T-cell (primary cell): ENCODE measurements around the gene PTPRJ. TPM values are rescaled to one million over a fixed set of nuclear protein-coding genes. Genes with fewer than 3 reads are reported as not detected.
A peak's percentile ranks its signal among the peaks of the same experiment; 100 is the strongest.

Experiments used
- ATAC-seq, 4 experiments: fragments of 200-7000 bp in 3 of 4; fragments of 150-1000 bp in 1 of 4; cut with Tn5 transposase; replicated peaks in 1 of 4; 1 replicate in 3 of 4; 2 replicates in 1 of 4; pipeline ENCODE4 v1.10.0; 2021; ENCODE audit warnings: moderate library complexity in 3 of 4, mild to moderate bottlenecking in 2 of 4, moderate number of reproducible peaks in 1 of 4
- CTCF ChIA-PET, 2 donors: fragments of 300-600 bp; sonication (Branson Sonifier 250); formaldehyde crosslinking; loops; one replicate each; lab custom pipeline; 2022; ENCODE audit warnings: antibody characterized with exemption in 2 of 2; lab: Charles Lee
- POLR2A ChIA-PET, 2 donors: fragments of 300-600 bp; sonication (Branson Sonifier 250); formaldehyde crosslinking; loops; one replicate each; lab custom pipeline; 2022; ENCODE audit warnings: antibody characterized with exemption in 2 of 2; lab: Charles Lee
- DNase-seq, 35 experiments: peaks; one replicate each; pipeline versions ENCODE4 v3.0.0 to v3.0.0-alpha.2; 2013 to 2023
- H3K27ac ChIP-seq: one replicate; pipeline ENCODE4 v1.5.1; 2013; ENCODE audit warnings: low read length
- H3K27me3 ChIP-seq, 2 experiments: replicated peaks in 1 of 2; 1 replicate in 1 of 2; 2 replicates in 1 of 2; pipeline versions ENCODE4 v1.6.1 to v1.7.0; 2013; ENCODE audit warnings: low read length in 1 of 2, mixed read lengths in 1 of 2; ENCODE audit not compliant: control insufficient read depth in 2 of 2, insufficient read depth in 2 of 2; ENCODE audit errors: extremely low read depth in 1 of 2
- H3K36me3 ChIP-seq, 2 donors: 1 replicate in 1 of 2; 2 replicates in 1 of 2; pipeline versions ENCODE4 v1.6.1 to v1.7.0; 2013; ENCODE audit warnings: low read length in 1 of 2; ENCODE audit not compliant: control insufficient read depth in 2 of 2, insufficient read depth in 1 of 2; ENCODE audit errors: extremely low read depth in 1 of 2
- H3K4me1 ChIP-seq, 2 experiments: 1 replicate in 1 of 2; 2 replicates in 1 of 2; pipeline versions ENCODE4 v1.6.1 to v1.7.0; 2013; ENCODE audit warnings: low read length in 2 of 2, mixed read lengths in 1 of 2; ENCODE audit not compliant: insufficient read depth in 2 of 2, control insufficient read depth in 1 of 2; ENCODE audit errors: extremely low read depth in 1 of 2
- H3K4me3 ChIP-seq, 2 donors: 1 replicate in 1 of 2; 2 replicates in 1 of 2; pipeline versions ENCODE4 v1.5.1 to v1.7.0; 2013; ENCODE audit warnings: mild to moderate bottlenecking in 2 of 2, low read length in 1 of 2, moderate library complexity in 1 of 2; ENCODE audit not compliant: control insufficient read depth in 1 of 2; ENCODE audit errors: extremely low read depth in 1 of 2
- H3K9me3 ChIP-seq: 2 replicates; pipeline ENCODE4 v1.7.0; 2013
- H3K27ac Mint-ChIP-seq, 2 donors: one replicate each; pipeline ENCODE4 v1.8.0; 2020 to 2021; ENCODE audit warnings: mild to moderate bottlenecking in 2 of 2, mixed read lengths in 2 of 2
- H3K27me3 Mint-ChIP-seq, 2 donors: one replicate each; pipeline ENCODE4 v1.8.0; 2021 to 2022; ENCODE audit warnings: mixed read lengths in 2 of 2
- H3K36me3 Mint-ChIP-seq: one replicate; pipeline ENCODE4 v1.8.0; 2021; ENCODE audit warnings: mixed read lengths
- H3K4me1 Mint-ChIP-seq, 3 donors: one replicate each; pipeline ENCODE4 v1.8.0; 2020 to 2022; ENCODE audit warnings: mixed read lengths in 3 of 3, mild to moderate bottlenecking in 1 of 3
- H3K4me3 Mint-ChIP-seq, 3 donors: one replicate each; pipeline ENCODE4 v1.8.0; 2020 to 2022; ENCODE audit warnings: mild to moderate bottlenecking in 3 of 3, mixed read lengths in 3 of 3, moderate library complexity in 3 of 3
- H3K9me3 Mint-ChIP-seq, 3 donors: one replicate each; pipeline ENCODE4 v1.8.0; 2020 to 2022; ENCODE audit warnings: mixed read lengths in 3 of 3
- WGBS: methylation state at CpG from one replicate; pipeline ENCODE4 v1.1.5; 2013; ENCODE audit warnings: missing lambda C conversion rate; ENCODE audit not compliant: insufficient coverage; 5-methylcytosine and 5-hydroxymethylcytosine counted together
- total RNA-seq, 35 experiments: library from RNA in 6 of 35; stranded (reverse) in 6 of 35; fragments of 120-200 nt in 1 of 35; gene quantifications; one replicate each; pipeline versions ENCODE4 v1.2.1 to v1.2.4 and lab custom pipeline; 2013 to 2026

The PTPRJ gene
- total RNA-seq, 5 donors from 2014 or later (not counting 1 experiment from before 2014, with no cell fraction given), result 44.8 to 71.0 (median 57.9) TPM

DNA sequence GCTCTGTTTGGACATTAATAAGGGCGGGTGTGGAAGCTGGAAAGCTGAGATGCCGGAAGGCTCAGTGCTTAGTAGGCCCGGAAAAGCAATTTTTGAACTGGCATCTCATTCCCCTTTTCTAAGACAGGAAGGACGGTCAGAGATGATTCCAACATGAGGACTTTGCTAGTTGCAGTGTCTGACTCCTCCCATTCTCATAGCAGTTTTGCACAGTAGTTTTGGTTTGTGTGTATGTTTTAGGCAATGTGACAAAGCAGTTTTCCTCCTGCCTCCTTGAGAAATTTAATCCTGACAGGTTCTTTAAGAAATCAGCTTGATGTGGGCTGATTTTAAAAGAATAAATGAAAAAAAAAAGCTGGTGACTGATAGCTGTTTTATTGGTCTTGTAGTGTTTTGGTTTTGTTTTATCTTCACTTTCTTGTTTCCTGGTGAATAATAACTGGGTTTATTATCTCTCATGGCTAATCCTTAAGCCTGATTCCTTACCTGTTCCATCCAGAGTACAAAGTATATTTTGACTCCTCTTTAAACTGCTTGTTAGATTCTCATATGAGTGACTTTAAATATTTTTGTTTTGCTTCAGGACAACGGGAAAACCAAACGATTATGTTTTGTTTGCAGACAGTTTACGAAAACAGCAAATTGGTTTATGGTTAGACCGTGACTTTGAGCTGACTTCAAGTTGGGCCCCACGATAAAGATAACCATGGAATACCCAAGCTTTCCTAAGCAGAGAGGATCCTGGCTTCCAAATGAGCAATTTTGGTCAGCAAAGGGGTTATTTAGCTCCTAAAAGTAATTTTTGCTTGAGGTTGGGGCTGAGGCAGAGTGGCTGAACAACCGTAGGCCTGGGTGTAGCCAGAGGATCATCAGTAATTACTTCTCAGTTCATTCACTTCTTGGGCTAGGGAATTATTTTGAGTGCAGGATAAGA is 3.4 kb downstream of the PTPRJ start:
- POLR2A ChIA-PET, result interaction anchor here (0.5 to 1.5 kb wide), 6 partner anchors 9 to 527 kb away, joined by 3 to 9 read pairs (median 5); no protein-coding TSS in a partner anchor
- 60% methylated on average over 8 of the region's 10 CpGs for WGBS
- peaks cover 4% of the 10 kb centered on the region for H3K36me3 Mint-ChIP-seq
- CTCF ChIA-PET, result interaction anchor here (0.6 to 2.5 kb wide), 10 partner anchors 15 to 124 kb away, joined by 3 to 15 read pairs (median 4); no protein-coding TSS in a partner anchor
- peaks cover 55 to 65% (median 56%) of the 10 kb centered on the region in 3 donors for H3K4me1 Mint-ChIP-seq
- no peak for ATAC-seq
- Histone ChIP-seq H3K4me1 (peaks cover 21 to 48% of the 10 kb centered on the region in 2 experiments), H3K4me3 (no peak overlapping the region), H3K36me3 (no peaks in the 10 kb centered on the region), H3K9me3 (no peaks in the 10 kb centered on the region), H3K27me3 (no peaks in the 10 kb centered on the region), H3K27ac (peak overlapping the region; percentile 37)
- peak overlapping the region; percentile 64 to 82 (median 71) for H3K4me3 Mint-ChIP-seq
- H3K27ac Mint-ChIP-seq, result peak overlapping the region; percentile 76 to 82
- H3K9me3 Mint-ChIP-seq, result no peaks in the 10 kb centered on the region
- DNase-seq, result peak in 1 of 35 experiments; percentile 37
- no peaks in the 10 kb centered on the region for H3K27me3 Mint-ChIP-seq

DNA sequence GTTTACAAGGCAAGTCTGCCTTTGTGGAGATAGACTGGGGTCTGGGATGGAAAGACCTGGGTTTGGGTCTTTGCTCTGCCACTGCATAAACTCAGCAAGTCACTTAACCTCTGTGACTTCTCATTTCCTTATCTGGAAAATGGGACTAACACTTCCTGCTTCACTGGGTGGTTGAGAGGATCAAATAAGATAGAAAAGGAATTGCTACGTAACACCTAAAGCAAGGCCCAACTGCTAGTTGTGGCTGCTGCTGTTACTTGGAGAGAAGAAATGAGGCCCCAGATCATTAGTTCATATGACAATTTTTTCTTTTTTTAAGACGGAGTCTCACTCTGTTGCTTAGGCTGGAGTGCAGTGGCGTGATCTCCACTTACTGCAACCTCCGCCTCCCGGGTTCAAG is 5.9 kb downstream of the PTPRJ start:
- no peaks in the 10 kb centered on the region for H3K27me3 ChIP-seq
- H3K9me3 Mint-ChIP-seq, result no peaks in the 10 kb centered on the region
- H3K36me3 ChIP-seq, result no peaks in the 10 kb centered on the region
- no peak overlapping the region for H3K4me3 ChIP-seq
- no peaks in the 10 kb centered on the region for H3K27me3 Mint-ChIP-seq
- no peak for DNase-seq
- no peak for ATAC-seq
- peaks cover 67 to 75% (median 70%) of the 10 kb centered on the region in 3 donors for H3K4me1 Mint-ChIP-seq
- H3K4me1 ChIP-seq, result peaks cover 22 to 49% of the 10 kb centered on the region in 2 experiments
- ChIA-PET CTCF (interaction anchor here in 1 of 2 donors (1.2 kb wide), 1 partner anchor 15 kb away, joined by 3 read pairs; no protein-coding TSS in a partner anchor), POLR2A (no interaction called here)
- H3K4me3 Mint-ChIP-seq, result no peak overlapping the region
- H3K9me3 ChIP-seq, result no peaks in the 10 kb centered on the region
- peak overlapping the region; percentile 24 to 58 for H3K27ac Mint-ChIP-seq
- 100% methylated on average over 5 of the region's 5 CpGs for WGBS
- no peak overlapping the region for H3K27ac ChIP-seq
- peaks cover 4% of the 10 kb centered on the region for H3K36me3 Mint-ChIP-seq

DNA sequence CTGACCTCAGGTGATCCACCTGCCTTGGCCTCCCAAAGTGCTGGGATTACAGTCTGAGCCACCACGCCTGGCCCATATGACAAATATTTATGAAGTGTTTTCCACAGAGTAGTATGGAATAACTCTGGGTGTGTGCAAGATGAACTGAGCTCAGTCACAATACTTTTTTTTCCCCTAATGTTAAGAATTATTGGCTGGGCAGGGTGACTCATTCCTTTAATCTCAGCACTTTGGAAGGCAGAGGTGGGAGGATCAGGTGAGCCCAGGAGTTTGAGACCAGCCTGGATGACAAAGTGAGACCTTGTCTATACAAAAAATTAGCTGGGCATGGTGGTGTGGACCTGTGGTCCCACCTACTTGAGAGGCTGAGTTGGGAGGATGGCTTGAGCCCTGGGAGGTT is 6.4 kb downstream of the PTPRJ start:
- peak overlapping the region; percentile 24 to 58 for H3K27ac Mint-ChIP-seq
- no peak overlapping the region for H3K4me3 ChIP-seq
- no peaks in the 10 kb centered on the region for H3K9me3 ChIP-seq
- no peaks in the 10 kb centered on the region for H3K27me3 ChIP-seq
- POLR2A ChIA-PET, result no interaction called here
- no peak overlapping the region for H3K4me3 Mint-ChIP-seq
- peaks cover 70 to 78% (median 72%) of the 10 kb centered on the region in 3 donors for H3K4me1 Mint-ChIP-seq
- peaks cover 4% of the 10 kb centered on the region for H3K36me3 Mint-ChIP-seq
- no peak overlapping the region for H3K27ac ChIP-seq
- no peaks in the 10 kb centered on the region for H3K27me3 Mint-ChIP-seq
- peaks cover 23 to 51% of the 10 kb centered on the region in 2 experiments for H3K4me1 ChIP-seq
- H3K36me3 ChIP-seq, result no peaks in the 10 kb centered on the region
- DNase-seq, result no peak
- CTCF ChIA-PET, result interaction anchor here in 1 of 2 donors (1.2 kb wide), 1 partner anchor 15 kb away, joined by 3 read pairs; no protein-coding TSS in a partner anchor
- WGBS, result no CpG with 5 or more reads among the region's 1 CpG
- no peaks in the 10 kb centered on the region for H3K9me3 Mint-ChIP-seq
- ATAC-seq, result no peak

DNA sequence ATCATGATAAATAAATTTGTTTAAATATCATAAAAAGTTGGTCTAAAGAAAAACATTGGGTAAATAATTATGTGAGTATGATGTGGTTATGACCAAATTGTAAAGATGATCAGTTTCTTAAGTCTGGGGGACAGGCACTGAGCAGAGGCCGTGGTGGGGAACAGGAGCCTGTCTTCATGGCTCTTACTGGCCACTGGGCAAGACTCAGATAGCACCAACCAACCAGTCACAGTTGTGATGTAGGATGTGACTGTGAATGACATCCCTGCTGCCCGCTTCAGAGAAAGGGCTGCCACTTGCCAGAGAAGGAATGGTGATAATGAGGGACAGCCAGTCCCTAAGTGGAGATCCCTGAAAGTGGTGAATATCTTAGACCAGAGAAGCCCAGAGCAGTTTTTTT is 7.0 kb downstream of the PTPRJ start:
- Mint-ChIP-seq H3K4me1 (peaks cover 67 to 76% (median 68%) of the 10 kb centered on the region in 3 donors), H3K27me3 (no peaks in the 10 kb centered on the region), H3K4me3 (no peak overlapping the region), H3K27ac (peak overlapping the region in 1 of 2 donors; percentile 78), H3K9me3 (no peaks in the 10 kb centered on the region), H3K36me3 (peaks cover 4% of the 10 kb centered on the region)
- ChIA-PET POLR2A (no interaction called here), CTCF (interaction anchor here in 1 of 2 donors (1.2 kb wide), 1 partner anchor 14 kb away, joined by 3 read pairs; no protein-coding TSS in a partner anchor)
- no peak for ATAC-seq
- WGBS, result 100% methylated on average over 1 of the region's 2 CpGs
- Histone ChIP-seq H3K27me3 (no peaks in the 10 kb centered on the region), H3K4me3 (no peak overlapping the region), H3K4me1 (peaks cover 18 to 45% of the 10 kb centered on the region in 2 experiments), H3K36me3 (no peaks in the 10 kb centered on the region), H3K9me3 (no peaks in the 10 kb centered on the region), H3K27ac (no peak overlapping the region)
- no peak for DNase-seq

DNA sequence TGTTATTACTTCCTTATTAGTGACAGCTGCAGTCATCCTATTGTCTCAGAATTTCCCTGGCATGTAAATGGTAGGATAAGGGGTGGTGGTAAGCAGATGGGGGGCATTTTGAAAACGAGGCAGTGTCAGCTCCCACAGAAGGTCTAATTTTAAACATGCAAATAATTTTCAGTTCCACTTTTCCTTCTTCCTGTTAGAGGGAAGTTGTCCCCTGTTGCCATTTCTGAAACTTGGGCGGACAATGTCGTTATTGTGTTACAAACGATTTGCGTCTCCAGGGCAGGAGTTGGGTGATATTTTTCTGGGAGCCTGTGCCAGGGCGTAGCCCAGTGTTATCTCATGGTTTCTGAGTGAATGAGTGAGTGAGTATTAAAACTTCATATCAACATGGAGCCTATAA is 7.4 kb downstream of the PTPRJ start:
- H3K4me3 Mint-ChIP-seq, result no peak overlapping the region
- H3K27ac ChIP-seq, result no peak overlapping the region
- peaks cover 67 to 78% (median 68%) of the 10 kb centered on the region in 3 donors for H3K4me1 Mint-ChIP-seq
- no peaks in the 10 kb centered on the region for H3K9me3 ChIP-seq
- H3K27me3 Mint-ChIP-seq, result no peaks in the 10 kb centered on the region
- H3K9me3 Mint-ChIP-seq, result no peaks in the 10 kb centered on the region
- DNase-seq, result no peak
- WGBS, result no CpG with 5 or more reads among the region's 6 CpGs
- CTCF ChIA-PET, result no interaction called here
- H3K36me3 Mint-ChIP-seq, result peaks cover 4% of the 10 kb centered on the region
- no peaks in the 10 kb centered on the region for H3K36me3 ChIP-seq
- H3K4me3 ChIP-seq, result no peak overlapping the region
- POLR2A ChIA-PET, result no interaction called here
- peaks cover 19 to 44% of the 10 kb centered on the region in 2 experiments for H3K4me1 ChIP-seq
- peak overlapping the region; percentile 40 to 78 for H3K27ac Mint-ChIP-seq
- H3K27me3 ChIP-seq, result no peaks in the 10 kb centered on the region
- no peak for ATAC-seq

DNA sequence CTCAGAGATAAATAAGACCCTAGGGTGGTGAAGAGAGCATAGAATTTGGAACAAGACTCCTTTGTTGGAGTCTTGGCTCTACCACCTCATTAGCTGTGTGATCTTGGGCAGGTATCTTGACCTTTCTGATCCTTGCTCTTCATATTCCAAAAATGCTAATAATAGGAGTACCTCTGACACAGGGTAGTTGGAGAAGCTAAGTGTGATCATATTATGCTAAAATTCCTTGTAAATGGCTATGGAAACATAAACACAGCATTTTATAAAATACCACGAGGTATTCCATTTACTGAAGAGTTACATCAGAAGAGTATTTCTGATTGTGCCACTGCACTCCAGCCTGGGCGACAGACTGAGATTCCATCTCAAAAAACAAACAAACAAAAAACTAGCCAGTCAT is 9.4 kb downstream of the PTPRJ start:
- H3K36me3 ChIP-seq, result peaks cover 0 to 2% of the 10 kb centered on the region in 2 donors
- H3K9me3 Mint-ChIP-seq, result no peaks in the 10 kb centered on the region
- no peak overlapping the region for H3K27ac ChIP-seq
- CTCF ChIA-PET, result no interaction called here
- no peak overlapping the region for H3K4me3 Mint-ChIP-seq
- peaks cover 4% of the 10 kb centered on the region for H3K36me3 Mint-ChIP-seq
- H3K4me1 Mint-ChIP-seq, result peaks cover 55 to 66% (median 60%) of the 10 kb centered on the region in 3 donors
- no peaks in the 10 kb centered on the region for H3K27me3 ChIP-seq
- H3K4me1 ChIP-seq, result peaks cover 12 to 40% of the 10 kb centered on the region in 2 experiments
- H3K27ac Mint-ChIP-seq, result no peak overlapping the region
- no peaks in the 10 kb centered on the region for H3K27me3 Mint-ChIP-seq
- WGBS, result no CpG with 5 or more reads among the region's 2 CpGs
- no peaks in the 10 kb centered on the region for H3K9me3 ChIP-seq
- ATAC-seq (no peak), DNase-seq (no peak)
- POLR2A ChIA-PET, result interaction anchor here in 1 of 2 donors (0.5 kb wide), 1 partner anchor 53 kb away, joined by 6 read pairs; no protein-coding TSS in a partner anchor
- no peak overlapping the region for H3K4me3 ChIP-seq
